Colonic mucosa (tissue), 4 donors: ENCODE measurements around the gene ARHGAP20. TPM values are rescaled to one million over a fixed set of nuclear protein-coding genes. Genes with fewer than 3 reads are reported as not detected.

Experiments
- DNase-seq: peaks from one replicate; pipeline ENCODE4 v3.0.0-alpha.2; 2020
- H3K27ac ChIP-seq: fragments of 200-600 bp; one replicate; pipeline ENCODE4 v1.8.0; 2021
- H3K27me3 ChIP-seq: fragments of 200-600 bp; one replicate; pipeline ENCODE4 v1.8.0; 2021
- H3K36me3 ChIP-seq: fragments of 200-600 bp; one replicate; pipeline ENCODE4 v1.8.0; 2021
- H3K4me1 ChIP-seq: fragments of 200-600 bp; one replicate; pipeline ENCODE4 v1.8.0; 2021; ENCODE audit warnings: mild to moderate bottlenecking
- H3K4me3 ChIP-seq: fragments of 200-600 bp; one replicate; pipeline ENCODE4 v1.8.0; 2021
- H3K9ac ChIP-seq, 2 donors: one replicate each; pipeline ENCODE4 v1.7.0; 2013; ENCODE audit warnings: control low read depth in 2 of 2, low read depth in 2 of 2, low read length in 2 of 2
- H3K9me3 ChIP-seq: fragments of 200-600 bp; one replicate; pipeline ENCODE4 v1.8.0; 2021
- CTCF ChIP-seq: fragments of 200-600 bp; IDR thresholded peaks from one replicate; pipeline ENCODE4 v1.8.0; 2022; ENCODE audit warnings: antibody characterized with exemption, mild to moderate bottlenecking
- intact Hi-C: fragments of 100-400 bp; cut with DNase I; formaldehyde crosslinking; loops from one replicate; pipeline ENCODE4 v1.14.1; 2022
- total RNA-seq, 2 donors: library from RNA; stranded (reverse); fragmentation: NEBNext Ultra II Directional in 1 of 2; extraction: Animal tissue kit (Norgen Biotek cat#: 25700) in 1 of 2; gene quantifications; one replicate each; pipeline ENCODE4 v1.2.1, GENCODE V29; 2021
- donor health status: healthy.
- donor health status: DM: no; HTN: no; CAD: no.
- donor health status: DM: no; HTN: no; CAD: no.

The ARHGAP20 gene
- total RNA-seq, 2 donors from 2014 or later: 0.74 to 1.3 TPM

- Histone ChIP-seq H3K9me3 (no peaks in the 10 kb centered on the region), H3K4me1 (no peaks in the 10 kb centered on the region), H3K27me3 (no peaks in the 10 kb centered on the region), H3K4me3 (no peak overlapping the region), H3K36me3 (no peaks in the 10 kb centered on the region), H3K9ac (no peak overlapping the region), H3K27ac (no peak overlapping the region)
- intact Hi-C loops: no loop called here
- TF ChIP-seq CTCF: peak; percentile 28
- DNase-seq: no peak
Observed at GRCh38 chr11:110529043-110529442, 183.2 kb downstream of the ARHGAP20 start.

- Histone ChIP-seq H3K4me1 (no peaks in the 10 kb centered on the region), H3K9me3 (no peaks in the 10 kb centered on the region), H3K9ac (no peak overlapping the region), H3K27ac (no peak overlapping the region), H3K36me3 (no peaks in the 10 kb centered on the region), H3K4me3 (no peak overlapping the region), H3K27me3 (no peaks in the 10 kb centered on the region)
- intact Hi-C loops: no loop called here
- TF ChIP-seq CTCF: no peak
- DNase-seq: no peak
Observed at GRCh38 chr11:110527146-110527545, 185.1 kb downstream of the ARHGAP20 start.
